HUES48 (cell line): Measurements from ENCODE around the gene C4orf50.

ENCODE experiments used
- H3K27ac ChIP-seq: one replicate; pipeline ENCODE4 v1.7.0; 2013; ENCODE audit warnings: low read depth, low read length, inconsistent platforms
- H3K27me3 ChIP-seq: 2 replicates; pipeline ENCODE4 v1.6.1; 2013; ENCODE audit warnings: mild to moderate bottlenecking, low read length; ENCODE audit not compliant: control insufficient read depth, insufficient read depth
- H3K36me3 ChIP-seq: 2 replicates; pipeline ENCODE4 v1.6.1; 2013; ENCODE audit warnings: low read length; ENCODE audit not compliant: control insufficient read depth, insufficient read depth
- H3K4me1 ChIP-seq: 2 replicates; pipeline ENCODE4 v1.6.1; 2013; ENCODE audit warnings: mild to moderate bottlenecking, low read length; ENCODE audit not compliant: control insufficient read depth, insufficient read depth
- H3K4me3 ChIP-seq: 2 replicates; pipeline ENCODE4 v1.5.1; 2013; ENCODE audit warnings: mild to moderate bottlenecking, low read depth, low read length
- H3K9ac ChIP-seq: 2 replicates; pipeline ENCODE4 v1.6.1; 2013; ENCODE audit warnings: mild to moderate bottlenecking, low read depth, low read length, moderate library complexity
- H3K9me3 ChIP-seq: 2 replicates; pipeline ENCODE4 v1.6.1; 2013; ENCODE audit warnings: low read length; ENCODE audit not compliant: control insufficient read depth, insufficient read depth

Gene C4orf50

DNA sequence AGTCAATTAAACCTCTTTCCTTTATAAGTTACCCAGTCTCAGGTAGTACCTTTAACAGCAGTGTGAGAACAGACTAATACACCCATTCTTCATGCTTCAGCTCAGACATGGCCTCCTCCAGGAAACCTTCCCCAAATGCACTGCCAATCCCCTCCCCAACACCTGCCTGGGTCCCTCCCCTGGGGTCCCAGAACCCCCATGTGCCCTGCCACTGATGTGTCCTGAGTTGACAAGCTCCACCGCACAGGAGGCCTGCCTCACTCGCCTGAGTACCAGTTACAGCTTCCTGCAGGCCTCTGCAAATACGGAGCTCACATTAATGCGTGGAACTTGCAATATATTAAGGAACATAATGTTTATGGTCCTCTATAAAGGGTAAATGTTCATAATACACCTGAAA lies 90.5 kb downstream of the C4orf50 start:
- Histone ChIP-seq H3K36me3 (no peaks in the 10 kb centered on the region), H3K4me3 (no peak overlapping the region), H3K27ac (no peak overlapping the region), H3K27me3 (no peaks in the 10 kb centered on the region), H3K4me1 (peaks cover 7% of the 10 kb centered on the region), H3K9me3 (no peaks in the 10 kb centered on the region), H3K9ac (no peak overlapping the region)

DNA sequence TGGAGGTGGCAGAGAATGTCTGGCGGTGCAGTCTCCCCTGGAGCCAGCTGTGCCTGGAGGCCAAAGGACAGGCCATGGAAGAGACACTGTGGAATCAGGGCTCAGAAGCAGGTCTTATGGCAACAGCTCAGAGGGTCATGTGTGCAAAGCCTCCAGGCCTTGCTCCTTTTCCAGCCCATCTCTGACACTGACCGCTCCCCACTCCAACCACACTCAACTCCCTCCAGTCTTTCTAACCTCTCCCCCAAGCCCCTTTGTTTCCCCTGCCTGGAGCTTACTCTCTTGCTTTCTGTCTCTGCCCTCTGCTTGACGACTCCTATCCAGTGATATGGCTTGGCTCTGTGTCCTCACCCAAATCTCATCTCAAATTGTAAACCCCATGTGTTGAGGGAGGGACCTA lies 91.1 kb downstream of the C4orf50 start:
- H3K4me3 ChIP-seq = no peak overlapping the region
- H3K9me3 ChIP-seq = no peaks in the 10 kb centered on the region
- no peaks in the 10 kb centered on the region for H3K36me3 ChIP-seq
- no peak overlapping the region for H3K27ac ChIP-seq
- H3K9ac ChIP-seq = no peak overlapping the region
- peaks cover 7% of the 10 kb centered on the region for H3K4me1 ChIP-seq
- H3K27me3 ChIP-seq = no peaks in the 10 kb centered on the region

DNA sequence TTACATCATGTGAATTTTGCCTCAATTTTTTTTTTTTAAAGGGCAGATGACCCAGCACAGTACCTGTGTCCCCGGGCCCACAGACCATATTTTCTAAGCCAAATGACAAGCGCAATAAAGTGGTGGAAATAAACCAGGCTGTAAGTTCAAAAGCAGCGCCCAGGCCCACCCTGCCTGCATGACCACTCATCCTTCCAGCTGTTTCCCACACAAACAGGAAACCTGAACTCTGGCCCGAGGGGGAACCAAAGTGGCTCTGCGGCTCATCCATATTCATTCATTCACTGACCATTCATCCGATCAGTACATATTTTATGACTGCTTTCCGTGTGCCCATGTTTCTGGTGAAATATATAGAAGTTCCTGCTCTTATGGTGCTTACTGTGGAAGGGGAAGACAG lies 91.6 kb downstream of the C4orf50 start:
- H3K27ac ChIP-seq = no peak overlapping the region
- no peaks in the 10 kb centered on the region for H3K27me3 ChIP-seq
- no peaks in the 10 kb centered on the region for H3K9me3 ChIP-seq
- no peaks in the 10 kb centered on the region for H3K36me3 ChIP-seq
- H3K9ac ChIP-seq = no peak overlapping the region
- no peak overlapping the region for H3K4me3 ChIP-seq
- H3K4me1 ChIP-seq = peaks cover 6% of the 10 kb centered on the region

DNA sequence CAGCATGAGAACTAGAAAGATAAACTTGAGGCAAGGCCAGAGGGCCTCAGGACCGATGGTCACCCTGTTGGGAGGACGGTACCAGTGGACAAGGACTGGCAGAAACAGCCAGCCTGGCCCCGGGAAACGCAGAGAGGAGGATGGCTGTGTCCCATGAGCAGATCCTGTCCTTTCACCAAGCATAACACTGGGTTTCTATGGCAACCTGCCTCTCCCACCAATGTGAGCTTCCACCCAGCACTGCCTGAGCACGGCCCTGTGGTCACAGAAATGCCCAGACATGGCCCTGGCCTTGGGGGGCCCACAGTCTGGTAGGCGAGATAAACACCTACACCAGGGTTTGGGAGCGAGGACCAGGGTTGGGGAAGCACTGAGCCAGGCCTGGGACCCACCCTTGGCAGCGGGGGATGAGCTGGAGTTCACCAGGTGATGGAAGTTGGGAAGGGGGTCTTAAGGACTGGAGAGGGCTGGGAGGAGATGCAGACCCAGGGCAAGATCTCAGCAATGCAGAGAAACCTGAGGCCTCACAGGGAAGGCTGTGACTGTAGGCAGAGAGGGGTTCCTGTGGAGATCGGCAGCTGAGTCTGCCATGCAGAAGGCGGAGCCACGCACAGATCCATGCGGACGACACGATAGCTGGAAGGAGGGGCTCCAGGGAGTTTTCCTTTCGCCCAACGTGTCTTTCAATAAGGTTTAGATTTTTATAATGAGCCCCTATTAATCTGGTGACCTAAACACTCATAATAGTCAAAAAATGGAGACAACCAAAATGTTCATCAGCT lies 92.6 kb downstream of the C4orf50 start:
- H3K9ac ChIP-seq = no peak overlapping the region
- no peak overlapping the region for H3K4me3 ChIP-seq
- no peaks in the 10 kb centered on the region for H3K27me3 ChIP-seq
- H3K4me1 ChIP-seq = no peaks in the 10 kb centered on the region; the same call in 1 of the 2 replicates
- H3K27ac ChIP-seq = no peak overlapping the region
- no peaks in the 10 kb centered on the region for H3K36me3 ChIP-seq
- no peaks in the 10 kb centered on the region for H3K9me3 ChIP-seq

DNA sequence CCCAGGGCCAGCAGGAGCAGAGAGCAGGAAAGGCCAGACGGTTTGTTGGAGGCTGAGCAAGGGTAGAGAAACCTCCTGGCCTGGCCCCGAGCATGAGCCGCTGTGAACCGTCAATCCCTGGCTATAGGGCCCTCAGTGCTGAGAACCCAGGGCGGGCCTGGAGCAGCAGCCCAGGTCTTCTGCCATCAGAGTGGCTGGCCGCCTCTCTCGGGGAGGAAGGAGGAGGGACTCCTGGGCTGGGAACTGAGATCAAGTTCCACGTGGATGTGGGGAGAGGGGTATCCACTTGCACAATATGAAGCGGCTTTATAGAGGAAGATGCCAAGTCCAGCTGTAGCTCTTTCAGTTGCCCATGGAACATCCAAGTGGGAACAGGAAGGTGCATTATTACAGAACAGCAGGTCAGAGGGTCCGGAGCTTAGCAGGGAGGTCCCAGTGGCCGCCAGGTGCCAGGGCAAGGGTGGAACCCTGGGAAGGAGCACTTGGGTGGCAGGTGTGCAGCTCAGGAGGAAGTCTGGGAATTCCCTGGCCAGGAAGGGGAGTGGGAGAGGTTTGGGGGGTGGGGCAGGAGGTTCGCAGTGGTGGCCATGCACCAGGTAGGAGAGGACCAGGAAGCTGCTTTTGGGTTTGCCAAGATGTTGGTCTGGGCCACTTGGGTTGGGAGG lies 93.6 kb downstream of the C4orf50 start:
- H3K36me3 ChIP-seq = no peaks in the 10 kb centered on the region
- H3K4me1 ChIP-seq = no peaks in the 10 kb centered on the region; the same call in 1 of the 2 replicates
- H3K4me3 ChIP-seq = no peak overlapping the region
- H3K9ac ChIP-seq = no peak overlapping the region
- H3K27ac ChIP-seq = no peak overlapping the region
- no peaks in the 10 kb centered on the region for H3K27me3 ChIP-seq
- no peaks in the 10 kb centered on the region for H3K9me3 ChIP-seq

DNA sequence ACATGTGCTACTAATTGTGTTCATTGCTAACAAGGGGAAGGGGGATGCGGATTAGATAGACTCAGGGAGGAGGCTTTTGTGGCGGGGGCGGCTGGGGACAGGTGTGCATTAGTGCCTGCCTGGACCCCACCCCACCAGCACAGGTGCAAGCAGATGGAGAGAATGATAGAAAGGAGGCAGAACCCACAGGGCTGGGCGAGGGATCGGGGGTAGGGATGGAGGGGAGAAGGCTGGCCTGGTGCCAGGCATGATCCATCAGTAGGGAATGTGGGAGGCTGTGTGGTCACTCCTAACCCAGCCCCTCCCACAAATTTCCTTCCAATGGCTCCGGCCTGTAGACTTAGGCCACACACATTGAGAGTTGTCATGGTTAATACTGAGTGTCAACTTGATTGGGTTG lies 94.9 kb downstream of the C4orf50 start:
- no peak overlapping the region for H3K27ac ChIP-seq
- H3K9ac ChIP-seq = no peak overlapping the region
- no peaks in the 10 kb centered on the region for H3K9me3 ChIP-seq
- H3K4me3 ChIP-seq = no peak overlapping the region
- H3K27me3 ChIP-seq = no peaks in the 10 kb centered on the region
- H3K4me1 ChIP-seq = no peaks in the 10 kb centered on the region; the same call in 1 of the 2 replicates
- H3K36me3 ChIP-seq = no peaks in the 10 kb centered on the region

DNA sequence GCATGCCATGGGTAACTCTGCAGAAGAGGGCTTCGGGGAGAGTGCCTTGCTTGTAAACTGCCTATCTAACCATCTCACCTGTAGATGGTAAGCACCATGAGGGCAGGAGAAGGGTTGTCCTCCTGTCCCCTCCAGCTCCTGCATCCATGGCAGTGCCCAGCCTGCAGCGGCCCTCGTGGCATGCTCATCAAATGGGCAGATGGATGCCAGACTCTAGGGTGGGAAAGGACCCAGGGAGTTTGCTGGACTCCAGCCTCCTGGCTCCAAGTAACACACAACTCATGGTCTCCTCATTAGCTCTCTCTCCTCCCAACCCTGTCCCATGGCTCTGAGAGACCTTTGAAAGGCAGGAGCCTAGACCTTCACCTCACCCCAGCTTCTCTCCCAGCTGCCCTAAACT lies 95.7 kb downstream of the C4orf50 start:
- Histone ChIP-seq H3K9ac (no peak overlapping the region), H3K9me3 (no peaks in the 10 kb centered on the region), H3K27me3 (no peaks in the 10 kb centered on the region), H3K36me3 (no peaks in the 10 kb centered on the region), H3K4me3 (no peak overlapping the region), H3K27ac (no peak overlapping the region), H3K4me1 (no peaks in the 10 kb centered on the region; the same call in 1 of the 2 replicates)

DNA sequence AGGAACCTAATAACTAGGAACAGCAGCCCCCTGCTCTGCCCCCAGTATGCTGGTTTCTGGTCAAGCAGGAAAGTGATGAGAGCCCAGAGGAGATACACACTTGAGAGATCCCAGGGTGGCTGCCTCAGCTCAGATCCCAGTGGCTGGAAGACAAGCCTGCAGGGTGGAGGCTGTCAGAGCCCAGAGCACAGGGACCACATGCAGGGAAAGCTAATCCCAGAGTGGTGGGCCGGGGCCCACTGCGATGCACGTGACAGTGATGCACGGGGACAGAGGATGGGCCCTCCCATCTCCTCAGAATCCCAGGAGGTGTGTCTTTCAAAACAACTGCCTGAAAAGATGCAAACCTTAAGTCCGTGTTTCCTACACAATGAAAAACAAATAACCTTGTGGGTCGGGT lies 96.2 kb downstream of the C4orf50 start:
- H3K27ac ChIP-seq = no peak overlapping the region
- H3K4me1 ChIP-seq = no peaks in the 10 kb centered on the region; the same call in 1 of the 2 replicates
- H3K9me3 ChIP-seq = no peaks in the 10 kb centered on the region
- no peak overlapping the region for H3K9ac ChIP-seq
- H3K4me3 ChIP-seq = no peak overlapping the region
- no peaks in the 10 kb centered on the region for H3K36me3 ChIP-seq
- H3K27me3 ChIP-seq = no peaks in the 10 kb centered on the region

DNA sequence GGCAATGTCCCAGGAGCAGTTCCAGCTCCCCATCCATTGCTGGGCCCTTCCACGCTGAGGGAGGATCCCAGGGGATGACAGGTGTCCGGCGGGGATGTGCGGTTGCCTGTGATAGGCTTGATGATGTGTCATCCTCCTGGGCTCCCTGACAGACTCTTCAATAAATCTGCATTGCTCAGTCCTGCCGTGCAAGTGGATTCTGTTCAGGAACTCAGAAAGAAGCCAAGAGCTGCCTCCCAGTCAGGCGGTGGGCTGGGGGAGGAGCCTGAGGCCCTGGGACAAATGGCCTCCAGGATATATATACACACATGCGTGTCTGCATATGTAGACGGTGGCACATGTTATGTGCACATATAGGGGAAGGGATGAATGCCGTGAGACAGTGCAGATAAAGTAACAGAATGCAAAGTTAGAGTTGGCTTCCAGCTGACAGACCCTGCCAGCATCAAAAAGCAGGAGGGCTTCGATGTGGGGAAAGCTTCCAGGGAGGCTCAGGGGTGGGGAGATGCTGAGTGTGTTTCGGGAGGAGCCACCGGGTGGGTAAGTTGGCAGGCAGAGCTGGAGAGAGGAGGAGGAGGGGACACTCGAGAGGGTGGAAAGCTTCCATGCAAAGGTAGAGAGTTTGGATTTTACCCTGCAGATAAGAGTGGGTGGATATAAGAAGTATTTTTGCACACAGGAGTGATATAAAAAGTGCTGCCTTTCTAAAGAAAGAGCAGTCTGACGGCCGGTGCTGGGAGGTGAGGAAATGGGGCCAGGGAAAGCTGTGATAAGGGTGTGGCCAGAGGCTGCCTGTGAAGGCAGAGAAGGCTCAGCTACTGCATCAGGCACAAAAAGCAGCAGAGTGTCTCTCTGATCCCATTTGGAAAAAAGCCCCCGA lies 96.9 kb downstream of the C4orf50 start:
- H3K9ac ChIP-seq = no peak overlapping the region
- no peaks in the 10 kb centered on the region for H3K27me3 ChIP-seq
- H3K9me3 ChIP-seq = no peaks in the 10 kb centered on the region
- no peak overlapping the region for H3K27ac ChIP-seq
- H3K36me3 ChIP-seq = no peaks in the 10 kb centered on the region
- no peaks in the 10 kb centered on the region; the same call in 1 of the 2 replicates for H3K4me1 ChIP-seq
- no peak overlapping the region for H3K4me3 ChIP-seq

DNA sequence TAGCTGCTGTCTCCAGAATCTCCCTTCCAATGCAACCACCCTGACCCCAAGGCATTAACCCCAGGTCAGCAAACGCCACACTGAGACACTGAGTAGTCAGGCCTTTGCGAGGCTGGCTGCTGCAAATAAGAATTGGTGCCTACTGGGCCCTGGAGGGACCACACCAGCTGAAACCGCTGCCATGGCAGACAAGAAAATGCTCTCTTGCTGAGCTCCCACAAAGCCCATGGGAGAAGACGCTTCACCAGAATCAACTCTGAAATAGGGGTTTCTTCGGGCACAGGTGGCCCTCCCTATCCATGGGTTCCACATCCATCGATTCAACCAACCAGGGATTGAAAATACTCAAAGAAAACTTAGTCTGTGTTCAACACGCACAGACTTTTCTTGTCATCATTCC lies 98.7 kb downstream of the C4orf50 start:
- no peaks in the 10 kb centered on the region for H3K27me3 ChIP-seq
- H3K4me3 ChIP-seq = no peak overlapping the region
- no peak overlapping the region for H3K27ac ChIP-seq
- H3K36me3 ChIP-seq = no peaks in the 10 kb centered on the region
- no peaks in the 10 kb centered on the region for H3K9me3 ChIP-seq
- H3K4me1 ChIP-seq = no peaks in the 10 kb centered on the region; the same call in 1 of the 2 replicates
- H3K9ac ChIP-seq = no peak overlapping the region
